Measurements from ENCODE around the gene OPCML. TPM values are rescaled to one million over a fixed set of nuclear protein-coding genes. Genes with fewer than 3 reads are reported as not detected.
A peak's percentile ranks its signal among the peaks of the same experiment; 100 is the strongest.

The OPCML gene
- total RNA-seq, 1 experiment from 2014 or later = 0.07 TPM

DNA sequence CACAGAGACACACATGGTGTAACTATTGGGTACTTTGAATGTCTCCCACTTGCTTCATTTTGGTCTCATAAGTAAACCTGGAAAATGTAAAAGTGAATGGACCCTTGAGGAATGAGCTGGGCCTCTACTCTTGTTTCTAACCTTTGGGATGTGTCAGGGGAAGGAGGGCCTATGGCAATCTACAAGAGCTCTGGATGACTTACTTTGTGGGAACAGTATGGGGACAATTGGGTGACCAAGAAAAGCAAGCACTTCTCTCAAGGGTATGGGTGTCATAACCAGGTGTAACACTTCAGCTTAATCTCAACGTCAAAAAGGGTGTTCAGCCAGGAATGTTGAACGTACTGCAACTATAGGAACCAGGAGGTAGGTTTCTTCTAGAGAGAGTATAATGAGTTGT lies 144.0 kb downstream of the OPCML start:
- in situ Hi-C loops (cut with HindIII; ENCODE audit: low pct_unique_long_range_greater_than_20kb, low sequenced_read_pairs) = no loop called here
- DNase-seq (ENCODE audit: low read depth) = no peak

- no peak for DNase-seq (ENCODE audit: low read depth)
- in situ Hi-C loops (cut with HindIII; ENCODE audit: low pct_unique_long_range_greater_than_20kb, low sequenced_read_pairs) = no loop called here
These were observed 145.4 kb downstream of the OPCML start for GRCh38 chr11:133386852-133387251.

- in situ Hi-C loops (cut with HindIII; ENCODE audit: low pct_unique_long_range_greater_than_20kb, low sequenced_read_pairs) = no loop called here
- no peak for DNase-seq (ENCODE audit: low read depth)
These were observed 146.0 kb downstream of the OPCML start for GRCh38 chr11:133386262-133386661.

- no peak for DNase-seq (ENCODE audit: low read depth)
- in situ Hi-C loops (cut with HindIII; ENCODE audit: low pct_unique_long_range_greater_than_20kb, low sequenced_read_pairs) = no loop called here
These were observed 146.5 kb downstream of the OPCML start for GRCh38 chr11:133385781-133386180.

DNA sequence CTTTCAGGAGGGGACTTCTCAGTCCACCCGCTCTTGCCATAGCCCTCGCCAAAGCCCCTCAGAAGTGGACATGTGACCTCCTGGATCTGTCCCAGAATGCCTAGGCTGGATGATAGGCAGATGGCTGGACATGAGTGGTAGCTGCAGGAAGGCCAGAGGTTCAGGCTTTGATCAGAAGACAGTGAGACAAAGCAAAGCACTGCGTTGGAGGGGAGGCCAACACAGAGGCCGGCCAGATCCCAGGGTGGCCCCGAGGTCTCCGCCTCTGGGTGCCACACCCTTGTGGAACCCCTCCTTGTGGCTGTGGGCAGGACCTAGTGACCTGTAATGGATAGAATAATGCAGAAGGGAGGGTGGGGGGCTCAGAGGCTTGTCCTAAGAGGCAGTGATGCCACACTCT lies 147.6 kb downstream of the OPCML start:
- DNase-seq (ENCODE audit: low read depth) = no peak
- in situ Hi-C loops (cut with HindIII; ENCODE audit: low pct_unique_long_range_greater_than_20kb, low sequenced_read_pairs) = no loop called here

- DNase-seq (ENCODE audit: low read depth) = no peak
- in situ Hi-C loops (cut with HindIII; ENCODE audit: low pct_unique_long_range_greater_than_20kb, low sequenced_read_pairs) = no loop called here
These were observed 148.6 kb downstream of the OPCML start for GRCh38 chr11:133383689-133384088.

DNA sequence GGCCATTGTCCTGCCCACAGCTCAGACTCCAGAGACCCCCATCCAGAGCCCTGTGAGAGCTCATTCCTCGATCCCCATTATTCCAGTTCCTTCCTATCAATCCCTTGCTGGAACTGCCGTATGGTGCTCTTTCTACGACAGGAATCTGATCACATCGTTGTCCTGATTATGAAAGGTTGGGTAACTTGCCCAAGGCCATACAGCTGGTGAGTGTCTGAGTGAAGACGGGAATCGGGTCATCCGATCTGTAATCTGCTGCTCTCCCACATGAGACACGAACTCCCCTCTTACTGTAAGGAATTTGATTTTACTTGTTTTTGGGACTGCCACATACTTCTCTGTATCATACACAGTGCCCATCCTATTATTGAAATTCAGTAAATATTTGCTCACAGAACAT lies 149.1 kb downstream of the OPCML start:
- in situ Hi-C loops (cut with HindIII; ENCODE audit: low pct_unique_long_range_greater_than_20kb, low sequenced_read_pairs) = no loop called here
- DNase-seq (ENCODE audit: low read depth) = no peak

DNA sequence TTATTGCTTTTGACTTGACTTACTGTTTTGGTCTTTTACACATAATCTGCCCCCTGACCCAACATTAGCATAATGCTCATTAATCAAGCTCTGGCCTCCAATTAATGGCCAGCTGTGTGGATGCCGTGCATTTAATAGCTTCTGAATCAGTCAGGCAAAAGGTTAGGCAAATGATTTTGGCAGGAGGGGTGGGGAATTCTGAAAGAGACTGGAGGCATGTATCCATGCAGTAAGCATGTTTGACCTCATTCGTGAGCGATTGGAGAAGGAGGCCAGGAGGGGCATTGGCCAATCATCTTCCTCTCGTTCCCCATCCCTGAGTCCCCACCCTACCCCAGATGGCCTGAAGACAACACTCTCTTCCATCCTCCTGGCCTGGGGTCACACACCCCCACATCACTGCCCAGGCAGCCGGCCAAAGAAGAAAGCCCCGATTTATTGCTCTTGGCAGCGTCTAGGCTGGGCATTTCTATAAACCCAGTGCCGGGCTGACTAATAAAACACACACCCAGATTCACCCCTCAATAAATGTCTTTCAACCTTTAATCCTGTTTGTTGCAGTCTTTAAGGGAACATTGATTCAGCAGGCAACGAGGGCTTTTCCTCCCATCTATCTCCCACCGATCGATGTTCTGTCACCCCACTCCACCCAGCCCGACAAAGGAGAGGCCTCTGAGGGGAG lies 150.0 kb downstream of the OPCML start:
- DNase-seq (ENCODE audit: low read depth) = no peak
- in situ Hi-C loops (cut with HindIII; ENCODE audit: low pct_unique_long_range_greater_than_20kb, low sequenced_read_pairs) = no loop called here

GRCh38 chr11:133381761-133382130 lies 150.6 kb downstream of the OPCML start:
- in situ Hi-C loops (cut with HindIII; ENCODE audit: low pct_unique_long_range_greater_than_20kb, low sequenced_read_pairs) = no loop called here
- no peak for DNase-seq (ENCODE audit: low read depth)

- DNase-seq (ENCODE audit: low read depth) = no peak
- in situ Hi-C loops (cut with HindIII; ENCODE audit: low pct_unique_long_range_greater_than_20kb, low sequenced_read_pairs) = no loop called here
These were observed 166.2 kb downstream of the OPCML start for GRCh38 chr11:133366147-133366546.

- in situ Hi-C loops (cut with HindIII; ENCODE audit: low pct_unique_long_range_greater_than_20kb, low sequenced_read_pairs) = no loop called here
These were observed 169.4 kb downstream of the OPCML start for GRCh38 chr11:133362916-133363315.

DNA sequence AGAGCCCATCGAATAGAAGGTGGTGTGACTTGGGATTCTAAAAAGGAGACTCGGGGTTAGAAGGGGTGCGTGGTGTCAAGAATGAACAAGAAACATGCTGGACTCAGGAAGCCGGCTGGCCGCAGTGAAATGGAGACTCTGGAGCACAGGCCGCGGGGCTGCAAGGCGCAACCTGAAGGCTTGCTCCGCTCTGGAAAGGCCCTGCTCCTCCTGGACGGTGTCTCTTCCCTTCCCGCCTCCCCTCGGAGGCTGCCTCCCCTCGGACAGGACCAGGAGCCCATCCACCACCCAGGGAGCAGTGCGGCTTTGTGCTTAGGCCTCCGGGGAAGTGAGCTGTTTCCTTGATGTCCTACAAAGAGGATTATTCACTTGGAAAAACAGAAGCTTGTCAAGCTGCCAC lies 170.1 kb downstream of the OPCML start:
- in situ Hi-C loops (cut with HindIII; ENCODE audit: low pct_unique_long_range_greater_than_20kb, low sequenced_read_pairs) = no loop called here

More at GRCh38 chr11:133362916-133363315, 169.4 kb downstream of the OPCML start:
- DNase-seq (ENCODE audit: low read depth) = no peak

DNA sequence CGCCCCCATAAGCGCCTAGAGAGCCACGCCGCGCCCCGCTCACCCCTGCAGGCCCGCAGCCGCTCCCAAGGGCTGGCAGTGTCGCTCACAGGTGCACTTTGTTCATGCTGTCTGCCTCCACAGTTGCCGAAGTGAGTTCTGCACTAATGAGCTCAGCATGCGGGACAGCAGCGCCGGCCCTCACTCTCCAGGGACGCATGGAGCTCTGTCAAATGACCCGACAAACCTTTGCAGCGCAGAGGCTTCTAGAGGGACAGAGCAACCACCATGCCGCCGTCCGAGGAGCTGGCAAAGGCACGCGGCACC lies 170.7 kb downstream of the OPCML start:
- in situ Hi-C loops (cut with HindIII; ENCODE audit: low pct_unique_long_range_greater_than_20kb, low sequenced_read_pairs) = no loop called here
- no peak for DNase-seq (ENCODE audit: low read depth)

More for the DNA sequence above, 170.1 kb downstream of the OPCML start:
- DNase-seq (ENCODE audit: low read depth) = no peak

DNA sequence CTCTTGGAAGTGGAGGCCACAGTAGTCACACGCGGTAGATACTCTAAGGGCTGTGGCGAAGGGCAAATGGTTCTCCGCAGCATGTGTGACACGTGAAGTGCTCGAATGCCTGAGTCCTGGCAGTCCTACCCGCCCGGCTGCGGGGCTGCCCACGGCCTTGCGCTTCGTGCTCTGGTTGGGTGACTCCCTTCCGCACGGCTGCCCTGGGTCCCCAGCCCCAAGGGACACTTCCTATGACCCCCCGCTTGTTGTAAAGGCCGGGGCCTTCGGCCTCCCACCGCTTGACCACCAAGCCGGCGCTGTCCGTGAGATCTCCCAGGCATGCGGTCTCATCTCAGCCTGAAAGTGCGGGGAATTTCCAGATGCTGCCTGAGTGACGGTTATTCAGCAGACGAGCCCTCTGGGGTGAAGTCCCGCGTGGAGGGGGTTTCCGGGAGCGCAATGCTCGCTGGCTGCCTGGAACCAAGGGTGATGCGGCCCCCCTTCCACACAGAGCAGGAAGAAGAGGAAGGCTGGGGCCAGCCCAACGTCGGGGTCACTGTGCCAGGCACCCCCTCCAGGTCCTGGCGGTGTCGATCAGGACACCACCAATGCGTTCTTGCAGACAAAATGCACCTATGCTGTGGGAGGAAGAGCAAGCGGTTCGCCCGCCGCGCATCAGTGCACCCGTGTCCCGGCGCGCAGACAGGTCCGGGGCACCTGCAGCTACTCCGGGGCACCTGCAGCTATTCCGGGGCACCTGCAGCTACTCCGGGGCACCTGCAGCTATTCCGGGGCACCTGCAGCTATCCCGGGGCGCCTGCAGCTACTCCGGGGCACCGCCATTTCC lies 171.2 kb downstream of the OPCML start:
- in situ Hi-C loops (cut with HindIII; ENCODE audit: low pct_unique_long_range_greater_than_20kb, low sequenced_read_pairs) = no loop called here
- DNase-seq (ENCODE audit: low read depth) = no peak

GRCh38 chr11:133355095-133355494 lies 177.2 kb downstream of the OPCML start:
- DNase-seq (ENCODE audit: low read depth) = no peak
- in situ Hi-C loops (cut with HindIII; ENCODE audit: low pct_unique_long_range_greater_than_20kb, low sequenced_read_pairs) = no loop called here

DNA sequence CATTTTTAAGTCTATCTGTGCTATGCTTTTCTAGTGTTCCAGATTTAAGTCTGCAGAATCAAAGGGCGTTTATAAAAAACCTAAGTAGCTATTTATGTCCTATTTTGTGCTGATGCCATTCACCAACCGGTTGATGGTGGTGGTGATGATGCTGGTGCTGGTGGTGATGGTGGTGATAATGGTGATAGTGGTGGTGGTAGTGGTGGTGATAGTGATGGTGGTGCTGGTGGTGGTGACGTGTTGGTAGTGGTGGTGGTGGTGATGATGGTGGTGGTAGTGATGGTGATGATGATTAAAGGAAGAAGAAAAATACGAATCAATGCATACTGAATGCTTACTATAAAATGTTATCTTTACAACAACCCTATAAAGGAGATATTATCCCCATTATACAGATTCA lies 178.2 kb downstream of the OPCML start:
- in situ Hi-C loops (cut with HindIII; ENCODE audit: low pct_unique_long_range_greater_than_20kb, low sequenced_read_pairs) = no loop called here
- DNase-seq (ENCODE audit: low read depth) = no peak

DNA sequence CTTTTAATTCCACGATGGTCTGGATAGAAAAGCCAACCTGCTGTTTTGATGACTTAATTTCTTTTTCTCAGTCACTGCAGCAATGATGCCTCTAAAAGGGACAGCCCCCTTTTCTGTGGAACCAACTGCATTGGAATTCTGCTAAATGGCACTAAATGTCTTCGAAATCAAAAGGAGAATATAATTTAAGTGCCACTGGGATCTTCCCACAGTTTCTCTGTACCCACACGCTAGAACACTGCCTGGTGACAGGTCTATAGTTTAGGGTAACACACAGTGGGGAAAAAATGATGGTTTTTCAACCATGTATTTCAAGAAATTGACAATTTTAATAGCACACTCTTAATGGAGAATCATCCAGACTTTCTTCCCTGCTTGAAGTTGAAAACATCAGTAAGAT lies 182.3 kb downstream of the OPCML start:
- in situ Hi-C loops (cut with HindIII; ENCODE audit: low pct_unique_long_range_greater_than_20kb, low sequenced_read_pairs) = no loop called here
- no peak for DNase-seq (ENCODE audit: low read depth)

DNA sequence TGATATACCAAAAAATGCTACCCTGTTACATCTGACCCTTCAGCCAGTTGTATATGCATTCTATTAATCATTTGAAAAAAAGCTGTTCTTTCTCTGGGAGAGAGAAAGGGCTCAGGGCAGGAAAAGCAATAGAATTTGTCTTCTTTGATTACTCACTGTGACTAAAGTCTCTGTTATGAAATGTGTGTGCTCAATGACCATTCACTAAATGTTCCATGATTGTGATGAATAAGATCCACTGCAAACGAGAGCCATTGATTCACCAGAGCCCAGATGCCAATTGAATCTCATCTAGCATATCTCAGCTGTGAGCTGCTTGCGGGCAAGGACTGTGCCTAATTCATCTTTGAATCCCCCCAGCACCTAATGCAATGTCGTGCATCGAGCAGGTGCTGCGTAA lies 184.3 kb downstream of the OPCML start:
- in situ Hi-C loops (cut with HindIII; ENCODE audit: low pct_unique_long_range_greater_than_20kb, low sequenced_read_pairs) = no loop called here
- DNase-seq (ENCODE audit: low read depth) = no peak

- no peak for DNase-seq (ENCODE audit: low read depth)
- in situ Hi-C loops (cut with HindIII; ENCODE audit: low pct_unique_long_range_greater_than_20kb, low sequenced_read_pairs) = no loop called here
These were observed 186.2 kb downstream of the OPCML start for GRCh38 chr11:133346137-133346536.

DNA sequence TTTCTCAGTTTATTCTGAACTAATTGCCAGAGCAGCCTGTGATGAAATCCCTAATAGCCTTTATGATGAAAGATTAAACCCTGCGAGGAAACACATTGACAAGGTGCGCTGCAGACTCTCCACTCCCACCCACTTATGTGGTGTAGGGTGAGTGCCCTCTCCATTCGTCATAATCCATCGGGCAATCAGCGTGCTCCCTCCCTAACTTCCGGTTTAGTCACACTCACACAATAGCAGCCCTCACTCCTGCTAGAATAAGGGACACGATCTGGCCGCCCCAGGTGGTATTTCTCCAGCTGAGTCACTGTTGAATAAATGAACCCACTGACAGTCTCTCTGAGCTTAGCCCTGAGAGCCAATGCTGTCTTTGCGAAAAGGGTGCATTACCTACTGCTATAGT lies 188.3 kb downstream of the OPCML start:
- in situ Hi-C loops (cut with HindIII; ENCODE audit: low pct_unique_long_range_greater_than_20kb, low sequenced_read_pairs) = no loop called here
- DNase-seq (ENCODE audit: low read depth) = peak; percentile 50
